GM19452 (cell line): Measurements from ENCODE around the gene RBBP7.
A peak's percentile ranks its signal among the peaks of the same experiment; 100 is the strongest.

Experiments used
- ATAC-seq: cut with Tn5 transposase; IDR thresholded peaks from one replicate; pipeline ENCODE4 v1.9.1; 2021; ENCODE audit not compliant: unreplicated experiment

RBBP7 gene

GRCh38 chrX:16870095-16870861, at the start of gene RBBP7:
Gene RBBP7, minus strand, starts transcription at chrX:16870362. Its CDS starts 309 bp downstream, at chrX:16870053.
- ATAC-seq, result peak; percentile 69

- no peak for ATAC-seq
These were observed 48.8 kb upstream of the RBBP7 start for GRCh38 chrX:16918979-16919378.

- no peak for ATAC-seq
These were observed 47.0 kb upstream of the RBBP7 start for GRCh38 chrX:16917120-16917519.

- ATAC-seq, result no peak
These were observed 46.4 kb upstream of the RBBP7 start for GRCh38 chrX:16916561-16916960.

- no peak for ATAC-seq
These were observed 43.9 kb upstream of the RBBP7 start for GRCh38 chrX:16914058-16914457.

GRCh38 chrX:16910376-16910775, 40.2 kb upstream of the RBBP7 start:
- no peak for ATAC-seq

GRCh38 chrX:16903274-16904022, 33.3 kb upstream of the RBBP7 start:
- peak; percentile 72 for ATAC-seq

GRCh38 chrX:16897445-16897844, 27.3 kb upstream of the RBBP7 start:
- no peak for ATAC-seq

GRCh38 chrX:16892504-16893362, 22.6 kb upstream of the RBBP7 start:
- peak; percentile 64 for ATAC-seq

- ATAC-seq, result no peak
These were observed 15.5 kb upstream of the RBBP7 start for GRCh38 chrX:16885628-16886027.

GRCh38 chrX:16883487-16883804, 13.3 kb upstream of the RBBP7 start:
- ATAC-seq, result no peak

- ATAC-seq, result peak; percentile 51
These were observed 12.7 kb upstream of the RBBP7 start for GRCh38 chrX:16882702-16883486.

GRCh38 chrX:16882169-16882568, 12.0 kb upstream of the RBBP7 start:
- peak; percentile 56 for ATAC-seq

- ATAC-seq, result no peak
These were observed 6.5 kb upstream of the RBBP7 start for GRCh38 chrX:16876696-16877095.

- no peak for ATAC-seq
These were observed 4.4 kb upstream of the RBBP7 start for GRCh38 chrX:16874458-16875095.

- ATAC-seq, result no peak
These were observed 2.9 kb upstream of the RBBP7 start for GRCh38 chrX:16873106-16873505.

GRCh38 chrX:16870862-16871815, 977 bp upstream of the RBBP7 start:
- ATAC-seq, result peak; percentile 12

GRCh38 chrX:16869393-16870094, 618 bp downstream of the RBBP7 start:
- peak; percentile 49 for ATAC-seq

GRCh38 chrX:16868920-16869319, 1.2 kb downstream of the RBBP7 start:
- ATAC-seq, result no peak
